ENCODE measurements around the gene UBAP2.
"Not testable (repeated sequence)": the region's sequence is repeated elsewhere in the genome, so short reads cannot be mapped to it uniquely, and the experiment has no call there.

UBAP2 gene

DNA sequence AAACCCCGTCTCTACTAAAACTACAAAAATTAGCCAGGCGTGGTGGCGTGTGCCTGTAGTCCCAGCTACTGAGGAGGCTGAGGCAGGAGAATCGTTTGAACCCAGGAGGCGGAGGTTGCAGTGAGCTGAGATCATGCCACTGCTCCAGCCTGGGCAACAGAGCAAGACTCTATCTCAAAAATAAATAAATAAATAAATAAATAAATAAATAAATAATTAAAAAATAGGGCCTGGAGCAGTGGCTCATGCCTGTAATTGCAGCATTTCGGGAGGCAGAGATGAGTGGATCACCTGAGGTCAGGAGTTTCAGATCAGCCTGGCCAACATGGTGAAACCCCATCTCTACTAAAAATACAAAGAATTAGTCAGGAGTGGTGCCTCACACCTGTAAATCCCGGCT is 86.2 kb downstream of the UBAP2 start:
- not testable (repeated sequence) for DNase-seq

DNA sequence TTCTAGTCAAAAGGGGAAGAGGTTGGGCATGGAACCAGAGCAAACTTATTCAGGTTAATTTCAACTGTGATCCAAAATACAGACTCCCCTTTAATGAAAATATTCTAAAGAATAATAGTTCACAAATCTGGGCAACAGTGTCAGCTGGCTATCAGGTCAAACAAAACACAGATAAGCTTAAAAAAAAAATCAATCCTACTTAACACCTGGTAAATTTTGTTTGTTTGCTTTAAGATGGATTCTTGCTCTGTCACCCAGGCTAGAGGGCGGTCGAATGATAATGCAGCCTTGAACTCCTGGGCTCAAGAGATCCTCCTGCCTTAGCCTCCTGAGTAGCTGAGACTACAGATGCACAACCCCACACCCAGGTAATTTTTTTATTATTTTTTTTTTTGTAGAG is 89.0 kb downstream of the UBAP2 start:
- DNase-seq, result no peak

DNA sequence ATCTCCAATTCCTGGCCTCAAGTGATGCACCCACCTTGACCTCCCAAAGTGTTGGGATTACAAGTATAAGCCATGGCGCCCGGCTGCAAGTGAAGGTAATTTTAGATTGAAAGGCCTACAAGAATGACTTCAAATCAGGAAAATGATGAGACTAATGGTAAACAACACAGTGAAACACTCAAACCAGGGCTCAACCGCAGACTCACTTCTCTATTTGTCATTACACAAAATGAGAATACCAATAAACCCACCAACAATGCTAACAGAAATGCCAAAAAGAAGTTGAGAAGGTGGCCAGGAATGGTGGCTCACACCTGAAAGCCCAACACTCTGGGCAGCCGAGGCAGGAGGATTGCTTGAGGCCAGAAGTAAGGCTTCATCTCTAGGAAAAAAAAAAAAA is 92.1 kb downstream of the UBAP2 start:
- no peak for DNase-seq

DNA sequence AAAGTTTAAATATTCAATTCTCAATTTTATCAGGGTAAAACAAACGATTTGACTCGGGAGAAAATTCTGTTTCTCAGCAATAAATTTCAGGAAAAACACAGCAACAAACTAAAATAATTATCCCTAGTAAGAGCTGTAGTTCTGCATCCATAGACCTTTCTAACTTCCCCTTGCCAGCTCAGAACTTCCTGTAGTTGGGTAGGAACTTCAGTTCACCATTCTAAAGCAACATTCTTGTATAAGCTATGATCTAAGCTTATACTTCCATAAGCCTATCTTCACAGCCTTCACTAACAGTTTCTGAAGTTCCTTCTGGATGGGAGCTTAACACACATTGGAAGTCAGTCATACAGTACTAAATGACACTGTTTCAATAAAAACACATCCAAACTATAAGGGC is 96.6 kb downstream of the UBAP2 start:
- DNase-seq, result no peak

DNA sequence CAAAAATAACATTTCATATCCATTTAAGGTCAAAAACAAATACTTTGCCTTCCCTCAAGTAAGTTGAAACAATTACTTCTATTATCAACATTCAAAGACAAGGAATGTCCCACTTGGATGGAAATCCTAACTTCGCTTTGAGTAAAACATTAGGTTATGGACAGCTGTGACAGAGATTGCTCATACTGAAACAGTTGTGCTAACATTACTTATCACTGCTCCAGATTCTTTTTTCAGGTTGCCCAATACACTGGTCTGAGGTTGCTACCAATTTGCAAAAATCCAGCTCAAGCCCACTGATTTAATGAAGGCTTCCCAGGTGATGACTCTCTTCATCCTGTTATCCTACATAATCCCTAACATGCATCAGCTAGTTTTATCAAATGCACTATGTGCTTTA is 98.3 kb downstream of the UBAP2 start:
- DNase-seq, result no peak

DNA sequence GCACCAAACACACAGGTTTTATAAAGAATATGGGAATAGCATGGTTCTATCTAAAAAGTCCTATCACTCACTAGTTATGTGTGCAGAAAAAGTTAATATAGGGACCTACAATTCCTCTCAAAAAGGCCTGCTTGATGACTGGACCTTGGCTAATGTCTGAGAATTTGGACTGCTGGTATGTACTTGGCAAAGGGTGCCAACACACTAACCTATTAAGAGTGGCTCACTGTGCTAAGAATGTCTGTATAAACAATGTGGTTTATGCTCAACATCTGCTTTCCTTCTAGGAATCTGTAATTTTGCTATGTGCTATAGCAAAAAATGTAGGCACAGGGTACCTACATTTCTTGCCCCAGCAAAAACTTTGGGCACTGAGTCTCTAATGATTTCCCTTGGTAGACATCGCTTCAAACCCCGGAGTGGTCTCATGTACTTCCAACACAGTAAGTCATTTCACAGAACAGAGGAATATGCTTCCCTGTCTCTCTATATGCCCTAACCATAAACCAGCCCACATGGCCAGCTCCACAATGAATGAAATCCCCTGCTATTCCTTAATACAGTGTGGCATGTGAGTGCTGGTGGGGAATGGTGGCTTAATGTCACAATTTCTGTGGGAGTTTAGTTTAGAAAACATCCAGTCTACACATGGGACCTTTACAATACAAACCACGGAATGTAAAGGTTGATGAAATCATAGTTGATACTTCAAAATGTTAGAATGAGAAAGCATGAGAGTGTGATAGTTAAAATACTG is 101.7 kb downstream of the UBAP2 start:
- no peak for DNase-seq

DNA sequence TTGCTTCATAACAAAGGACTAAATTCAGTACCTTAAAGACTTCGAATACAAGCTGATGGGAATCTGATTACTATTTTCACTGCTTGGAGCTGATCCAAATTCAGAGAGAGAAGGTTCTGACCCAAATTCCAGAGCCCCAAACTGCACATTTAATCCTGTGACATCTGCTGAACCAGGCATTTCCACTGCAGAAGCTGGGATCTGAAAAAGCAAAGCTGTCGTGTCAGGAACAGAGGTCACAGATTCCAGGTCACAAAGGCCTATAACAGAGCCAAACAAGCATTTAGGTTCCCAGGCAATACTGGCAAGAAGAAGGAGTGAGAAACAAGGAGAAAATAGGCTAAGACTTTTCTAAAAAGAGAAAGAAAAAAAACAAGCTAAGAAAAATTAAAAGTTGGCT is 105.3 kb downstream of the UBAP2 start:
- DNase-seq, result no peak

DNA sequence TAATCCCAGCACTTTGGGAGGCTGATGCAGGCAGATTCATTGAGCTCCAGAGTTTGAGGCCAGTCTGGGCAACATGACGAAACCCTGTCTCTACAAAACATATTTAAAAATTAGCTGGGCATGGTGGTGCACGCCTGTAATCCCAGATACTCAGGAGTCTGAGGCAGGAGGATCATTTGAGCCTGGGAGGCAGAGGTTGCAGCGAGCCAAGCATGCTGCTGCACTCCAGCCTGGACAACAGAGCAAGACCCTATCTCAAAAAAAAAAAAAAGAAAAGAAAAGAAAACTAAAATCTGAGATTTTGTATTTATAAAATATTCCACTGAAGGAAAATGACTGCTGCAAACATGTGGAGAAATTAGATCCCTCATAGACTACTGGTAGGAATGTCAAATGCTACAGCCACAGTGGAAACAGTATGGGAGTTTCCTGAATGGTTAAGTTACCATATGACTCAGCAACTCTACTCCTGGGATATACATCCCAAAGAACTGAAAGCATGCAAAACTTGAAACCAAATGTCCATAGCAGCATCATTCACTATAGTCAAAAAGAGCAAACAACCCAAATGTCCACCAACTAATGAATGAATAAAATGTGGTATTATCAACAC is 106.1 kb downstream of the UBAP2 start:
- DNase-seq, result no peak

DNA sequence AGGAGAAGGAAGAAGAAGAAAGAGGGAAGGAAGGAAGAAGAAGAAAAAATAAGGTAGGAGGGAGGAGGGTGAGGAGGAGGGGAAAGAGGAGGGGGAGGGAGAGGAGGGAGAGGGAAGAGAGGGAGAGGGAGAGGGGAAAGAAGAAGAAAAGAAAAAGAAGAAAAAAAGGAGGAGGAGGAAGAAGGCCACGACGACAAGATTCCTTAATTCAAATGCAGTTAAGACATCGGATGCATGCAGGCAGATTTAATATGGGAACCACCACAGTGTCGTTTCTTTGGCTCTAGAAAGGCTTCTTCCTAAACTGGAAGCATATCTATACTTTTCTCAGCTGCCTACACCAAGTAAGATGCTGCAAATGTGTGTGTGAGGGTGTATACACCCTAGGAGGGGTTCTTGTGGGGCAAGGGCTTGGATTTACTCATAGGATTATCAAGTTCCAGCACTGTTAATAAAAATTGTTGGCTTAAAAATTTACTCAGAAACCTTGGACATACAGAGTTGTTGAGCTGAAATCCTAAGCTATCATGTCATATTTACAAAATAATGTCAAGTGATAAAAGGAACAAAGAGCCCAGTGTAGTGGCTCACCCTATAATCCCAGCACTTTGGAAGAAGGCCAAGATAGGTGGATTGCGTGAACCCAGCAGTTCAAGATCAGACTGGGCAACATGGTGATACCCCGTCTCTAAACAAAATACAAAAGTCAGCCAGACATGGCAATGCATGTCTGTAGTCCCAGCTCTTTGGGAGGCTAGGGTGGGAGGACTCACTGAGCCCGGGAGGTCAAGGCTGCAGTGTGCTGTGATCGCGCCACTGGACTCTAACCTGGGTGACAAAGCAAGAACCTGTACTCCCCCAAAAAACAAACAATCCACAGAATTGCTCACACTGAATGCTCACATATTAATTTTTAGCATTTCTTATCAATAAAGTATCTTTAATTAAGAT is 108.5 kb downstream of the UBAP2 start:
- DNase-seq, result no peak

DNA sequence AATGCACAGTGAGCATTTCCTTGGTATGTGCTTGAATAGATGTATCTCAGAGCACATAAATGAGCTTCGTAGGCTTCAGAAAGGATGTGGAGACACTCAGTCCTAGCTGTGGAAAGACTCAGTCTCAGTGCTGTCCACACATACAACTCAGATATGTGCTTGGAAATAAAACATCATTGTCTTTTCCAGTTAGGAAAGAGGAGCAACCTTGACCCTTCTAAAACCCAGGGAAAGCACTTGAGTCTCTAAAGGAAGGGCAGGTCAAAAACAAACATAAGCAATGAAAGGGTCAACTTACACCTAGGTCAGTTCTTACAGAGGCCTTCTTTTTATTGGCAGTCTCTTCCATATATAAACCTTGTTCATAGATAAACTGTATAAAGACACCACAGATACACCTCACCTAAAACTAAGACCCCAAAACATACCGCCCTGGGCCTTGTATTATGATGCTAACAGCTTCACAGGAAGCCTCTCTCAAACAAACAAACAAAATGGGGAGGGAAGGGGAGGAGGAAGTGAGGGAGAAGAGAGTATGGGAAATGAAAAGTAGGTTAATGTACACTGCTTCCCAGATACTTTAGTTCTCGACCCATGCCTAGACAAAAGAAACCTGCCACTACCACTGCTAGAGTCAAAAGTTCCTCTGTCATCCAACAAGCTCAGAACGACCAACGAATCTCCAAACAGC is 114.4 kb downstream of the UBAP2 start:
- no peak for DNase-seq

DNA sequence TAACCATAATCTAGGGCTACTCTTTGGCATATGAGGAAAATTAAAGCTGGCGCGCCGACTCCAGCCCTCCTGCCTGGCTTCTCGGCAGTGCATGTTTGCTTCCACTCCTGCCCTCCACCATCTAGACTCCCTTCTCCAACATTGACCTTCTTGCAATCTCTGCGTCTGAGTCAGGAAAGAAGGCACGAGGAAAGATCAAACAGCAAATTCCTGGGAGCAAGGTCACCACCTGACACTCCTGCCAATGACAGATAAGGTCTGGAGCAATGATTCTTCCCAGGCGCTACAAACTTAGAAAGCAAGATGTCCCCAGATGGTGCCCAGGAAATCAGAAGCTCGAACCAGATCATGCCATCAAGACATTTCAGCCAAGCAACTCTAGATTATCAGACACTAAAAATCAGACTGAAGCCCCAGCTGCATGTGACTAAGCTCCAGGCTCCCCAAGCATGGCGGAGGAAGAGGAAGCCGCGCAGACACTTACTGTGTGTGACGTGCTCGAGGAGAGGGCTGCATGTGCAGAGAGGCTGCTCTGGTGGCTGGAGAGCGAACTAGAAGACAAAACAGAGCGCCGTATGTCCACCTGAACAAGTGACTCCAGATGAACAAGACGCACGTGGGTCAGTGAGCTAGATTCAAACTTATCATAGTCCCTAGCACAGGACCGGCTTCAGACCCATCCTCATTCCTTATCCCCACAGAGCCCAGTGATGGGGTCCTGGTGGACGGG is 116.4 kb downstream of the UBAP2 start:
- DNase-seq, result no peak

DNA sequence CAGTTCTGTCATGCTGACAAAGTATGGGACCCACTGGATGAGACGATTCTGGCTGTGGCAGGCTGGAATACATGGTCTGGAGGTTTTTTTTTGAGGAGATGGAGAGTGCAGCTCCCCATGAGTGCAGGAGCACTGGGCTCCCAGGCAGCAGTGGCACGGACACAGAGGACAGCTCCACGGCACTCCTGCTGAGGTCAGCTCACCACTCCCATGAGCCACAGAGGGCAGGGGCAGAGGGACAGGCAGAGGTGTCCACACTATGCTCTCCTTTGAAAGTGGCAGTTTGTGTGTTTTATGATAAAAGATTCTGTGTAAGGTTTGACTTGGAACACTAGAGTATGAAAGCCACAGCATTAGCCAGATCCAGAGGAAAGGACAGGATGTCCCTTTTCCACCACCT is 117.4 kb downstream of the UBAP2 start:
- no peak for DNase-seq

DNA sequence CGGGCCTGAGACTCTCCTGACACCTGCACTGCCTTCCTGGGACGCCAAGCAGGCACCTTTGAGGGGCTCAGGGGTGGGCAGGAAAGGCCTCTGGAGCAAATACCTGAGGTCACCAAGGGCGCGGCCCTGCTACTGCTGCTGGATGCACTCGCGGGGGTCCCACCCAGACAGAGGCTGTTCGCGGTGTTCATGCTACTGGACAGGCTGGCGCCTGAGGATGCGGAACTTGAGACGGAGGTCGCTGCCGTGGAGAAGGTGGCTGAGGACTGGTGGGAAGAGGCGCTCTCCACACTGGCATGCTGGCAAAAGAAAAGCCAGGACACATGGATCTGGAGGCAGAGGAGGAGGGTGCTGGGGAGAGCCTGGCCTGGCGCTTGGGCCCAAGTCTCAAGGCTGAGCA is 121.0 kb downstream of the UBAP2 start:
- no peak for DNase-seq

DNA sequence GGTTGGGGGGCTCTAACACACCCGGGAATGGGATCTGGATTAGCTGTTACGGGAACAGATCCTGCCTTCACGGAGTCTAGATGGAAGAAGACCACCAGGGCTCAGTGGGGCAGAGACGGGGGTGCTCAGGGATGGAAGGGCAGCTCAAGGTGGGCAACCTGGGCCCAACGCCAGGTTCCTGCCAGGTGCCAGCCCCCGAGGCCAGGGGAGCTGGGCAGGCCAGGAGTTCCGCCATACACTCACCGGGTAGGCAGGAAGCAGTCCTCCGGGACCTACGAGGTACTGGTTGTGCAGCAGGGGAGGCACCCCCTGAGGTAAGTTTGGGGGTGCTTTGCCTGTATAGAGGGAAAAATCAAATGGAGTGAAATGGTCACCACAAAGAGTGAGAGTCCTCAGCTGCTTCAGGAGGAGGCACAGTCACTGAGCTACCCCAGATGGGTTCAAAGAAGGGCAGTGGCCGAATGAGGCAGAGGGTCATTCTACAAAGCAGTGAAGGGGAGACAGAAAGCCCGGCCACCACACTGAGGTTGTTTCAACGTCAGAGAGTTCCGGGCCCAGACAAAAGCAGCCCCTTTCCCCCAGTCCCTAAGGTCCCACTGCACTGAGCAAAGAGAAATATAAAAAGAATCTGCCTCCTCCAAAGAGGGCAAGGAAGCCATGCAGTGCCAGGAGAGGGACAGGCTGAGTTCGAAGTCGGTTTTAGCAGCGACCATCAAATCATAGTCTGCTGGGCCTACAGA is 121.8 kb downstream of the UBAP2 start:
- no peak for DNase-seq

DNA sequence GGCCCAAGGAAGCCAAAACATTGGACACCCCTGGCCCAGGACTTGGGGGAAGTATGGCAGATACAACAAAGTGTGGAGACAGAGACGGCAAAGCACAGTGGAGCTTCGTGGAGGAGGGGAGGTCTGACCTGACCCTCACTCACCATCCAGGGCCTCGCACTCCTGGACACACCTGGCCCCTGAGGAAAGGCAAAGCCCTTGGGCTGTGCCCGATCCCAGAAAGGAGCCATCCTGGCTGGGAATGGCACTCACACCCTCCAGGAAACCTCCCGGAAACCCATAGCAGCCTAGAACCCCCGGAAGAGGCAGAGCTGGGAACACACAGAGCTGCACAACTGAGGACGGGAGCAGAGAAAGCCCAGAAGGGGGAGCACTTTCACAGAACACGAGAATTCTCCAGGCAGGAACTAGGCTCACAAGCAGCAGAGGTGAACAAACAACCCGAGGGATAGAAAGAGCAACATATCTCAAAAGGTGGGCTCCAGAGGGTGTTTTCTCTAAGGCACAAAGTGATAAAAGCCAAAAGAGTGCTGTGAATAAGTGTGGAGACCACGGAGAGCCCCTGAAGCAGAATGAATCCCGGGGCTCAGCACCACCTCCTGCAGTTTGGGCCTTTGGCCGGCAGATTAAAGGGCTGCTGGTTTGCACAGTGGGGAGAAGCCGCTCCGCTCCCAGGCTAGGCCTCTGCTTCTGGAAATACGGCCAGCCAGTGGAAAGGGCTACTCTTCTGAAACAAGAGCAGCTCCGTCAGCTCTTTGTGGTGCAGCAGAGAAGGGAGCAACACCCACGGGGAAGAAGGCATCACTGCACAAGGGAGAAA is 123.5 kb downstream of the UBAP2 start:
- DNase-seq, result no peak

DNA sequence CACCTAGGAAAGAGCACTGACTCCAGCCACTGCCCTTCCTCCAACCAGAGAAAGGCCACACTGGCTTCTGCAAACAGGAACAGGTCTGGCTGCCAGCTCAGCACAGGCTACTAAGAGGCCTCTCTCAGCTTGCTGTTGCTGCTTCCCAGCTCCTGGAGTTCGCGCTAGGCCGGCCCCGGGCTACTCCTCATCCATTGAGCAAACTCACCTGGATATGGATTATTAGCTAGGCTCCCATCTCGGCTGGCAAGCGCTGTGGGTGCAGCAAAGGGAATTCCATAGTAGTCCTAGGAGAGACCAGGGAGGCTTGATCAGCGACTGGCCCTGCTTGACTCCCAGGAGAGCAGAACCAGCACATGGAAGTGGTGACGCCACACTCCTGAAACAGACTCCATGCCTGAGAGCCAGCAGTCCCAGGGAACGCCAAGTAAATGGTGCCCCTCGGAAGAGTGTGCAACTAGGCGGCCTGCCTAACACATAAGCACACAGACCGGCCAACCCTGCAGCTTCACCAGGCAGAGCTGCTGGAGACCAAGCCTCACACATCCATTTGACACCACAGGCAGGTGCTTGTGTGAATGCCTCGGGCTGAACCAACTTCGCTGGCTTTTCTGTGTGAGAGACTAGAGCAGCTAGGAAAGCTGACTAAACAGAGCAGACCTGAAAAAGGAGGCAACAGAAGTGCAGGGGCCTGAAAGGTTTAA is 124.5 kb downstream of the UBAP2 start:
- DNase-seq, result no peak

DNA sequence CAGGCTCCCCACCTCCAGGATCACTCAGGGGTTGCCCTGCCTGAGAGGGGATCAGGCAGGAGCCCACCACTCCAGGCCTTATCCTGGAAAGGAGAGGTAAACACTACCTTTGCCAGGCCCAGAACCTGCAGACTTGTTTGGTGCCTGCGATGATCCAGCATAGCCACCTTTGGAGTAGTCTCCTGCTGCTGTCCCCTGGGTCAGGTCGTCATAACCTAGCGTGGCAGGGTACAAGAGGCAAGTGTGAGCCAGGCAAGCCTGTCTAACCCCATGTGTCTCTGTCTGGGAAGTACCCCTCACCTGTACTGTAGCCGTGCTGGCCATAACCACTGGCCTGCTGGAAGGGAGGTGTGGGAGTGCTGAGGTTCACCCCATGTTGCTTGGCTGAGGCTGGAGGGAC is 125.6 kb downstream of the UBAP2 start:
- DNase-seq, result no peak

DNA sequence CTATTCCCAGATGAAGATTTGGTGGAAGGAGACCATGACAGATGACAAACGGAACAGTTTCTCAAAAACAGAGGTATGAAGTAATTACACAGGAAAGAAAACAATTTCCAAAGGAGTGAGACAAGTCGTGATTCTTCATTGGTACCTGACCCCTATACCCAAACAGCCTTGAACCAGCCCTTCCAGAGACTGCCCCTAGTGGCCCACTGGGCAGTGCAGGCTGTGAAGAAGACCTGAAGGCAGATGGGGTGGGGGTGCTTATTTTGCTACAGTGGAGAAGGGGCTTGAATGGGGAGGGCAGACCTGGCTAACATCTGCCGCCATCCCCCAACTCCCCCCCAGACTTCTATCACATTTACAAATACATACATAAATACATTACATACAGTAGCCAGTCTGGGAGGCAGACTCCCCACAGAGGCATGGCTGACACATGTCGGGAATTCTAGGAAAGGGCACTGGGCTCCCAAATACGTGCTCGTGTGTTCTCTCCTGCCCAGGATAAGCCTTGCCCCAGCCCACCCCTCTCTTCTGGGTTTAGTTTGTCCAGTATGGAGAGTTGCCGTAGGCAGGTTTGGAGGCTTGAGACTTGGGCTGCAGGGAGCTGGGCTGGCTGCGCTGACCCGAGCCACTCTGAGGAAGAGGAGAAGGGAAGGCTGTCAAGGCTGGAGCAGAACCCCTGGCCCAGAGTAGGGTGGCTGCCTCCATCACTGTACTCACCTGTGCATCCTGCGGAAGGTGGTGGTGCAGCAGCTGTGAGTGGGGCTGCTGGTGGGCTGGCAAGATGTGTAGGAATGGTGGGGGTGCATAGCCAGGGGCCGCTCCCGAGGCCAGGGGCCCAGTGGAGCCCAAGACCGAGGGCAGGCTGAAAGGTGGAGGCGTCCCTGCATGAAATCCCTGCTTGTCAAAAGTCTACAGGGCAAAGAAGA is 126.5 kb downstream of the UBAP2 start:
- DNase-seq, result no peak

Data from NCI-H1436 treated with DMSO at 0.1 percent for 48 hours (cell line).